Lung (tissue), 12 donors: ENCODE measurements around the gene KCNQ1OT1. TPM values are rescaled to one million over a fixed set of nuclear protein-coding genes. Genes with fewer than 3 reads are reported as not detected.

Experiments used
- ATAC-seq: fragments of 200-7000 bp; cut with Tn5 transposase; one replicate; pipeline ENCODE4 v1.9.1; 2020; ENCODE audit warnings: moderate number of reproducible peaks; ENCODE audit not compliant: insufficient read depth, low FRiP score
- DNase-seq, 3 donors: peaks; one replicate each; pipeline ENCODE4 v3.0.0-alpha.2; 2013 to 2017
- H3K27ac ChIP-seq, 2 donors: one replicate each; pipeline ENCODE4 v1.5.1; 2013; ENCODE audit warnings: mild to moderate bottlenecking in 2 of 2, moderate library complexity in 2 of 2, control low read depth in 1 of 2, inconsistent platforms in 1 of 2, low read depth in 1 of 2, low read length in 1 of 2
- H3K27me3 ChIP-seq, 3 donors: one replicate each; pipeline ENCODE4 v1.5.1; 2013; ENCODE audit warnings: low read length in 2 of 3; ENCODE audit not compliant: control insufficient read depth in 3 of 3, insufficient read depth in 3 of 3
- H3K36me3 ChIP-seq, 4 donors: one replicate each; pipeline ENCODE4 v1.5.1; 2013; ENCODE audit warnings: low read length in 4 of 4, mild to moderate bottlenecking in 1 of 4, moderate library complexity in 1 of 4; ENCODE audit not compliant: control insufficient read depth in 4 of 4, insufficient read depth in 4 of 4
- H3K4me1 ChIP-seq, 5 donors: one replicate each; pipeline ENCODE4 v1.5.1; 2013; ENCODE audit warnings: low read length in 5 of 5, mild to moderate bottlenecking in 2 of 5, moderate library complexity in 1 of 5; ENCODE audit not compliant: control insufficient read depth in 5 of 5, insufficient read depth in 5 of 5
- H3K4me3 ChIP-seq: one replicate; pipeline ENCODE4 v1.5.1; 2013; ENCODE audit warnings: mild to moderate bottlenecking, control low read depth, moderate library complexity
- H3K9ac ChIP-seq, 2 donors: one replicate each; pipeline ENCODE4 v1.5.1; 2013; ENCODE audit warnings: low read length in 2 of 2, control low read depth in 1 of 2; ENCODE audit not compliant: insufficient read depth in 1 of 2
- H3K9me3 ChIP-seq, 4 donors: one replicate each; pipeline ENCODE4 v1.5.1; 2013; ENCODE audit warnings: low read length in 3 of 4, mild to moderate bottlenecking in 1 of 4, moderate library complexity in 1 of 4; ENCODE audit not compliant: control insufficient read depth in 4 of 4, insufficient read depth in 3 of 4
- WGBS, 2 donors: extraction: QIAGEN DNeasy Blood & Tissue Kit; methylation state at CpG; one replicate each; pipeline ENCODE4 v1.1.7; 2013; 5-methylcytosine and 5-hydroxymethylcytosine counted together
- polyA plus RNA-seq, 2 donors: library from polyadenylated mRNA; stranded (reverse); fragments of 200-250 nt; gene quantifications; one replicate each; pipeline ENCODE4 v1.2.1, GENCODE V29; 2013
- total RNA-seq, 2 donors: library from RNA; depleted of rRNA in 1 of 2; stranded (reverse); fragments of >200 nt in 1 of 2; gene quantifications; one replicate each; pipeline ENCODE4 v1.2.1, GENCODE V29; 2014 to 2021
- TF ChIP-seq, protein P1 (sequence below): IDR thresholded peaks from 2 replicates; pipeline ENCODE4 v1.5.1; 2012; ENCODE audit warnings: mild to moderate bottlenecking; ENCODE audit errors: control extremely low read depth, extremely low read depth
- donor health status: control.
- donor health status: control.
- donor health status: Bipolar disorder and iron deficiency.
- donor health status: healthy.
- donor health status: DM: yes; HTN: yes; CAD: no.

The KCNQ1OT1 gene
- total and polyA plus RNA-seq, 4 donors, result 0.02 to 14.5 (median 1.7) TPM

DNA sequence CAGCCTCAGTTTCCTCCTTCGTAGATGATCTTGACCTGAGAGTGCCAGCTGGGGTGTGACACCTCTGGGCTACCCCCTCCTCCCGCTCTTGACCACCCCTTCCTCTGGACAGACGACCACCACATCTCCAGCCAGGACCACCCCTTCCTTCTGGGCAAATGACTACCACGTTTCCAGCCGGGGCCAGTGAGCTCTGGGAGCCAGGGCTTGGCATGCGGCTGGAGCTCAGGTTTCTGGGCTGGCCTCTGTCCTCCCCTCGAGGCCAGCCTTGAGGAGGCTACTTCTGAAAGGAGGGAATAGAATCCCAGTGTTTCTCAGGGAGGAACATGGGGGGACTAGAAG lies 120.9 kb downstream of the KCNQ1OT1 start:
- no peak for ATAC-seq
- H3K9ac ChIP-seq, result no peak overlapping the region
- no peak overlapping the region for H3K27ac ChIP-seq
- 88 to 89% methylated on average over 7 of the region's 7 CpGs for WGBS, 2 donors
- TF ChIP-seq, protein P1, sequence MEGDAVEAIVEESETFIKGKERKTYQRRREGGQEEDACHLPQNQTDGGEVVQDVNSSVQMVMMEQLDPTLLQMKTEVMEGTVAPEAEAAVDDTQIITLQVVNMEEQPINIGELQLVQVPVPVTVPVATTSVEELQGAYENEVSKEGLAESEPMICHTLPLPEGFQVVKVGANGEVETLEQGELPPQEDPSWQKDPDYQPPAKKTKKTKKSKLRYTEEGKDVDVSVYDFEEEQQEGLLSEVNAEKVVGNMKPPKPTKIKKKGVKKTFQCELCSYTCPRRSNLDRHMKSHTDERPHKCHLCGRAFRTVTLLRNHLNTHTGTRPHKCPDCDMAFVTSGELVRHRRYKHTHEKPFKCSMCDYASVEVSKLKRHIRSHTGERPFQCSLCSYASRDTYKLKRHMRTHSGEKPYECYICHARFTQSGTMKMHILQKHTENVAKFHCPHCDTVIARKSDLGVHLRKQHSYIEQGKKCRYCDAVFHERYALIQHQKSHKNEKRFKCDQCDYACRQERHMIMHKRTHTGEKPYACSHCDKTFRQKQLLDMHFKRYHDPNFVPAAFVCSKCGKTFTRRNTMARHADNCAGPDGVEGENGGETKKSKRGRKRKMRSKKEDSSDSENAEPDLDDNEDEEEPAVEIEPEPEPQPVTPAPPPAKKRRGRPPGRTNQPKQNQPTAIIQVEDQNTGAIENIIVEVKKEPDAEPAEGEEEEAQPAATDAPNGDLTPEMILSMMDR, result no peak
- DNase-seq, result no peak
- H3K9me3 ChIP-seq, result no peaks in the 10 kb centered on the region
- H3K4me3 ChIP-seq, result no peak overlapping the region
- no peaks in the 10 kb centered on the region for H3K36me3 ChIP-seq
- peaks cover 0 to 30% (median 3%) of the 10 kb centered on the region in 5 donors for H3K4me1 ChIP-seq
- H3K27me3 ChIP-seq, result no peaks in the 10 kb centered on the region

DNA sequence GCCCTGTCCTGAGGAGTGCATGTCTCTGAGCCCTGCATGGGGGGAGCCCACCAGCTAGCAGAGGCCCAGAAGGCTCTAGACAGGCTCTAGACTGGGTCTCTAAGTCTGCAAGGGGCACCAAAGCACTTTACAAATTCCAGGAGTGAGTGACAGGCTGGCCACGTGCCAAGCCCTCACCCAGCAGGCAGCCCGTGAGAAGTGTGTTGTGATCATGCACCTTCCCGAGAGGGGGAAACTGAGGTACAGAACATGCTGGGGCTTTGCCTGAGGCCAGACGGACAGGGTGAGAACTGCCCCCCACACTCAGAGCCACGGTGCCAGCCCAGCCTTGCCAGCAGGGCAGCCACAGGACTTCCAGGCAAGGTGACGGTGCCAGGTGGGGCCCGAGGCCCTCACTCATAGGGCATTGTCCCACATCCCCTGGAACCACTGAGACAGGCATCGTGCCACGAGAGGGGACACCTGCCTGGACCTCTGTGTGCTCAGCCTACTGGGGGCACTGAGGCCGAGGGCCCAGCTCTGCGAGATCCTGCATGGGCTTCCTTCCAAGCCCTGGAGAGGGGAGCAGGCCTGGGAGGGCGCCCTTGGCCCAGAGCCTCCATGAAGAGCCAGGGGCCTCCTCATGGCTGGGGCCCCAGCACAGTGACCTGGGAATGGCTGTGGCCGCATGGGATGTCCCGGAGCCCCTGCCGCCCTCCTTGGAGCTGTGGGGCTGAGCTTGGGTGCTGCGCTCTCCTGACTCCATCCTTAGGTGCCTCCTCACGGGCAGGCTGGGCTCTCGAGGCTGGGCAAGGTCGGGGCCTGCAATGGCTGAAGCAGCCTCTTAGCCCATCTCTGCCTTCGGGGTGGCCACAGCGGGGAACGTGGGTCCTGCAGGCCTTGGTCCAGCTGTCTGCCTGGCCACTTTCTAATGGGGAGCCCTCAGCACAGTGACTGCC lies 121.5 kb downstream of the KCNQ1OT1 start:
- H3K36me3 ChIP-seq, result no peaks in the 10 kb centered on the region
- TF ChIP-seq, protein P1, result no peak
- ATAC-seq, result no peak
- WGBS, 2 donors, result 92 to 93% methylated on average over 22 of the region's 22 CpGs
- peak; percentile 40 to 67 (median 64) for DNase-seq
- no peaks in the 10 kb centered on the region for H3K27me3 ChIP-seq
- H3K9me3 ChIP-seq, result no peaks in the 10 kb centered on the region
- peaks cover 0 to 30% (median 3%) of the 10 kb centered on the region in 5 donors for H3K4me1 ChIP-seq
- no peak overlapping the region for H3K9ac ChIP-seq
- no peak overlapping the region for H3K27ac ChIP-seq
- no peak overlapping the region for H3K4me3 ChIP-seq

DNA sequence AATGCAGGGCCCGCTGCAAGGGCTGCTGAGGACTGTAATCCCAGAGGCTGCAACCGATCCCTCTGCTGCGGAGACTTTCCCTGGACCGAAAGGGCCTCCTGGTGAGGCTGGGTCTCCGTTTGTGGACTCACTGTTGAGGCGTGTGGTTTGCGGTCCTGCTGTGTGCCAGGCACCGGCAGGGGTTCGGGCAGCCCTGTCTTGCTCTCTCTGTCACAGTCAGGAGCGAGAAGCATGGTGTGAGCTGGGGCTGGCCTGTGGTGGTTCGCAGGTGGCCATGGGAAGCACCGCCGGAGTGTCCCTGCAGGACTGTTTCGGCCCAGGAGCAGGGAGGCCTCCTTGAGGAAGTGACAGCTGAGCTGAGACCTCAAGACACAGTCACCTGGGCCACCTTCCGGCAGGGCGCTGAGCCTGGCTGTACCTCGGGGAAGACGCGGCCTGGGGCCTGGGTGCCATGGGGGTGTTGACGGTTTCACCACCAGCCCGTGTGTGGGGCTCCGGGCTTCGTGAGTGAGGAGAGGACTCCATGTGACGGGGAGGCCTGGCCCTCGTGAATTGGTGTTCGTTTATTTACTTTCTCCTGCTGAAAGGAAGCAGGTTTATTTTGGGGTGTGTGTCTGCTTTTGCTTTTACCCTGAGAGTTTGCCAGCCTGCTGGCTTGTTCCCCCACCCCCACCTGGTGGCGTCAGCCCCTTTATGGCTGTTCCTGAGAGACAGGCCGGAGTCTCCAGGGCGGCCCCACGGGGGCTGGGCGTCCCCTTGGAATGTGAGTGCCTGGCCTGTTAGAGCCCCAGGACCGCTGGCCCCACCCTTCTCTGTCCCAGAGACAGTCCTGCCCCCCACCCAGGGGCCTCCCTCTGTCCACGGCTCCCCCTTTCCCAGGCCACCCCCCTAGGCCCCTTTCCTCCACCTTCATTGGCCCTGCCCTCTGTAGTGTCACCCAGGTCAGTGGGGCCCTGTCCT lies 122.5 kb downstream of the KCNQ1OT1 start:
- H3K4me1 ChIP-seq, result peaks cover 0 to 22% (median 0%) of the 10 kb centered on the region in 5 donors
- no peaks in the 10 kb centered on the region for H3K9me3 ChIP-seq
- no peak overlapping the region for H3K4me3 ChIP-seq
- H3K27ac ChIP-seq, result no peak overlapping the region
- H3K36me3 ChIP-seq, result peaks cover 0 to 7% (median 0%) of the 10 kb centered on the region in 4 donors
- ATAC-seq (no peak), DNase-seq (peak; percentile 31 to 57 (median 53))
- WGBS, 2 donors, result 87 to 89% methylated on average over 33 of the region's 33 CpGs
- H3K9ac ChIP-seq, result no peak overlapping the region
- no peaks in the 10 kb centered on the region for H3K27me3 ChIP-seq
- TF ChIP-seq, protein P1, result no peak
